Body of pancreas (tissue), 4 donors: ENCODE data around the gene SETD1A.

Source experiments
- CTCF ChIP-seq, 7 experiments: fragments of 450-650 bp in 4 of 7; fragments of 200-600 bp in 3 of 7; sonication (generic) in 3 of 7; IDR thresholded peaks; one replicate each; pipeline ENCODE4 v1.5.1; 2016 to 2019; ENCODE audit warnings: antibody characterized with exemption in 7 of 7
- POLR2A ChIP-seq, 3 donors: fragments of 450-650 bp; IDR thresholded peaks; one replicate each; pipeline ENCODE4 v1.6.1; 2016; ENCODE audit warnings: antibody characterized with exemption in 3 of 3, mild to moderate bottlenecking in 2 of 3

GRCh38 chr16:31006086-31006385 is 48.5 kb downstream of the SETD1A start:
- TF ChIP-seq CTCF (IDR thresholded peaks at IDR 0.05) (no peak), POLR2A (IDR thresholded peaks at IDR 0.05) (no peak)
